Activated effector memory CD4-positive, alpha-beta T cell treated with Interleukin-2 at 50 U/mL for 16 hours (primary cell): ENCODE results near the gene APAF1.
"Not testable (repeated sequence)": the region's sequence is repeated elsewhere in the genome, so short reads cannot be mapped to it uniquely, and the experiment has no call there.

Source experiments
- DNase-seq: peaks from one replicate; pipeline ENCODE4 v3.0.0-alpha.2; 2020

Gene APAF1

DNA sequence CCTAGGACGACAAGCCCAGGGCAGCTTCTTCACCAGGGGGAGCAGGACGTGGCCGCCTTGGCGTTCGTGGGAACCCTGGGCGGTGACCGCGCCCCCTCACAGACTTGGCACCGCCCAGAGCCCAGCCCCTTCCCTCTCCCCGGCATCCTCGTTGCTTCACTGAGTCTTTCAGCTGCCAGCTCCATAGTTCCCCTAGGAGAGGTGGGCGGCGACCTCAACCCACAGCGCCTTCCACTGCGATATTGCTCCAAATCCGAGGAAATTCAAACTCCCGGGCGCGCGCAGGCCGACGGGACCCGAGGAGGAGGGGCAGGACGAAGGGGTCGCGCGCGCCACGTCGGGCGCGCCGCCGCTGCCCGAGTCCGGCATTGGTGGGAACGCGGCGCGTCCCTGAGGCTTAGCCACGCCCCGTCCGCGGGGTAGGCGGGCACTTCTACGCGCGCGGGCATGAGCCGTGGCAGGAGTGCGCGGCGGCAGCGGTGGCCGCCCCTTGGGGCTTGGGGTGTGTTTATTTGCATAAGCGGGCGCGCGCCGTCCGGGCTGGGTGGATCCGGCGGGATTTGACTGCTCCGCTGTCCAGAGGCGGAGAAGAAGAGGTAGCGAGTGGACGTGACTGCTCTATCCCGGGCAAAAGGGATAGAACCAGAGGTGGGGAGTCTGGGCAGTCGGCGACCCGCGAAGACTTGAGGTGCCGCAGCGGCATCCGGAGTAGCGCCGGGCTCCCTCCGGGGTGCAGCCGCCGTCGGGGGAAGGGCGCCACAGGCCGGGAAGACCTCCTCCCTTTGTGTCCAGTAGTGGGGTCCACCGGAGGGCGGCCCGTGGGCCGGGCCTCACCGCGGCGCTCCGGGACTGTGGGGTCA is at the start of gene APAF1, which contains the start of gene IKBIP:
Gene APAF1, plus strand, starts transcription at position 579 of the 860 bp plus-strand sequence. CDS start 3,070 bp downstream, outside the sequence.
Gene IKBIP, minus strand, starts transcription at position 77 of the 860 bp plus-strand sequence. CDS start 87 bp downstream, outside the sequence.
- DNase-seq, result peak; percentile 97

DNA sequence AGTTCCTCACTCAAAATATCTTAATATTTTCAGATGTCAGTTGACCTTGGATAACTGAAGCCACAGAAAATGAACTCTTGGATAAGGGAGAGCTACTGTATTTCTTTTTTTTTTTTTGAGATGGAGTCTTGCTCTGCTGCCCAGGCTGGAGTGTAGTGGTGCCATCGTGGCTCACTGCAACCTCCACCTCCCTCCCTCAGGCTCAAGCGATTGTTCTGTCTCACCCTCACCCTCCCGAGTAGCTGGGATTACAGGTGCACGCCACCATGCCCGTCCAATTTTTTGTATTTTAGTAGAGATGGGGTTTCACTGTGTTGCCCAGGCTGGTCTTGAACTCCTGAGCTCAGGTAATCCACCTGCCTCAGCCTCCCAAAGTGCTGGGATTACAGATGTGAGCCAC is 47.8 kb upstream of the APAF1 start:
- not testable (repeated sequence) for DNase-seq

DNA sequence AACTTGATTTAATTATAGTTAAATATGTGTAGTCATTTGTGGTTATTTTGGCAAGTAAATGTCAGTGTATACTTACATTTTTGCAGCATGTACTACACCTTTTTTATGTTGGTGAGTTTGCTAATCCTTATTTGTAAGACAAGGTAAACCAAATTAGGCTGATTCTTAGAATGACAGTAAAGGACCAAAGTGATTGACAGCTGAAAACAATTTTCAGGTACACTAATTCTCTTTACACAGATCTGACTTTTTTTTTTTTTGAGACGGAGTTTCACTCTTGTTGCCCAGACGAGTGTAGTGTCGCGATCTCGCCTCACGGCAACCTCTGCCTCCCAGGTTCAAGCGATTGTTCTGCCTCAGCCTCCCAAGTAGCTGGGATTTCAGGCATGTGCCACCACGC is 43.2 kb upstream of the APAF1 start:
- DNase-seq, result no peak

DNA sequence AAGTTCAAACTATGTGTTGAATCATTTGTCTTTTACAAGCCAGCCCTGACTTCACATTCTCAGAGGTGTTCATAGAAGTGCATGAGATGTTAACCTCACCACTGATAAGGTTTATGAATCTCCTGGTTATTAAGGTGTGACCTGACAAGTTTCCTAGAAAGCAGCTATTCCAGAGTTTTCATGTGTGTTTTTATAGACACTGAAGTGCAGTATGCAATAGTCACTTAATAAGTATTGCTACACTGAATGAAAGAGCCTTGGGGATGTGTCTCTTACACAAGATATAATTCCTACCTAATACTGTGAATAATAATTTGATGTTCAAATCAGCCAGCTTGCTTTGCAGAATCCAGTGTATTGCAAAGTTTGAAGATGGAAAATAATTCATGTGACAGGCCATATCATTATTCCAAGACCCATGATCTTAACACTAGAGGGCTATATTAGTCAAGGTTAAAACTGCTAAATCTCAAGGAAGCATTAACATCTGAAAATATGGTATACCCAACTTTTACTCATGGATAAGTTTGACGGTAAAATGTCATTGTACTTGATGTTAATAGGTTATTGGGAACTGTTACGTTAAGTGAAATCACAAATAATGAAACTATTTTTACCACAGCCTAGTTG is 38.6 kb upstream of the APAF1 start:
- DNase-seq, result no peak

GRCh38 chr12:98610596-98610995 is 34.5 kb upstream of the APAF1 start:
- DNase-seq, result no peak

DNA sequence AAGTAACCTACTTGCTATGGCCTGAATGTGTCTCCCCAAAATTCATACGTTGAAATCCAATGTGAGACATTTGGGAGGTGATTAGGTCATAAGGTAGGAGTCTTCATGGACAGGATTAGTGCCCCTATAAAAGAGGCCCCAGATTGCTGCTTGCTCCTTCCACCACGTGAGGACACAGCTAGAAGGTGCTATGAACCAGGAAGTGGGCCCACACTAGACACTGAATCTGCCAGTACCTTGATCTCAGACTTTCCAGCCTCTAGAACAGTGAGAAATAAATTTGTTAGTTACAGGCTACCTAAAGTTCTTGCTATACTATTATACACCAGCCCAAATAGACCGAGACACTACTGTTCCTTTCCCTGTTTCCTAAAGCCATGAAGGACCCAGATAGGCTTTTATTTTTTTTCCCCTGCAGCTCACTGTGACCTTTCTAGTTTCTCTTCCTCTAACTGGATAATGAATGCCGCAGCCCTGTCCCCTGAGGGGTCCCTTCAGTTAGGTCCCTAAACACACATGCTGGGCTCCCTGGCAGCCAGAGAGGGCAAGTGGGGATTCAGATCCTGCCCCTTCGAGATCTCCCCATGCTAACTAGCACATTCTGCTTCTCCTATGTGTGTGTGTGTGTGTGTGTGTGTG is 32.3 kb upstream of the APAF1 start:
- DNase-seq, result no peak

DNA sequence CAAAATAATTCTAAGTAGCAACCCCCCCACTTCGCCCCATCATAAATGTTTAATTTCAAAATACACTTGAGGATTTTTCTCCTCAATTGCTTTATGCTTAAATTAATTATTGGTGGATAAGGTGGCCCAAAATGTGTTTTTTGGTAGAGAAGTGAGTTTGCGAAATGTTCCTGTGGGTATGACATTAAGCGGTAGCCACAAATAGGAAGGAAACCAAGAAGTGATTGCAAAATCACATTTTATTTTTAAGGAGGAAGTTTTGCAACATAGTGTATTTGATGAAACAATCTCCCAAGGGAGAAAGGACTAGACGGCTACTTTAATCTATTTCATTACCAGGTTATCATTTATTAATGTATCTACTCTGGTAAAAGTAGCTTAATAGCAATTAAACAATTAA is 26.1 kb upstream of the APAF1 start:
- DNase-seq, result no peak

- no peak for DNase-seq
These were observed 9.3 kb upstream of the APAF1 start for GRCh38 chr12:98635657-98636323.

DNA sequence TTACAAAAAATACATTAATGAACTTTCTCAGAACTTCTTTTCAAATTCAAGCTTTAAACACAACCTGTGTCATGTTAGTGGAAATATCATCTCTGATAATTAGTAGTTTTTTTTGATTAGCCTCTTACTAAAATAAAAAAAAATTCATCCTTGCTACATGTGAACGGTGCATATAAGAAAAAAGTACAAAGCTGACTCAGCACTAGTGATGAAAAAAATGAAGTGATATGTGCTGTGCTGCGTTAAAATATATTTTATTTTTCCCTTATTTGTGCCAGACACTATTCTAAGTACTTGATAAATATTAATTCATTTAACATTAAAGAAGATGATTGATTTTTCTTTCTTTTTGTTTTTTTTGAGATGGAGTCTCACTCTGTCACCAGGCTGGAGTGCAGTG is 8.0 kb upstream of the APAF1 start:
- DNase-seq, result no peak

DNA sequence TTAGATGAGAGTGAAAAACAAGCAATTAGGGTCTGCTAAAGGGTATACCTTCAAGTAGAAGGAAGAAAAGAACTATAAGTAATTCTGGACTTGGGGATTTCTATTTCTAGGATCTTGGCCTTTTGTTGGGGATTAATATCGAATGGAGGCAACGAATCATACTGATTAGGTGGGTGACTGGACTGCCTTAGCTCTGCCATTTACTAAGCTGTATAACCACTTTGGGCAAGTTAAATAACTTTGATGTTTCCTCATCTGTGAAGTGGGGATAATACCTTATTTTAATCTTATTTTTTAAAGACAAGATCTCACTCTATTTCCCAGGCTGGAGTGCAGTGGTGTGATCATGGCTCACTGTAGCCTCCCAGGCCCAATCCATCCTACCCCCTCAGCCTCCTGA is 7.1 kb upstream of the APAF1 start:
- no peak for DNase-seq

- DNase-seq, result no peak
These were observed 5.6 kb upstream of the APAF1 start for GRCh38 chr12:98639491-98639890.

GRCh38 chr12:98642801-98643200 is 2.3 kb upstream of the APAF1 start:
- DNase-seq, result not testable (repeated sequence)

DNA sequence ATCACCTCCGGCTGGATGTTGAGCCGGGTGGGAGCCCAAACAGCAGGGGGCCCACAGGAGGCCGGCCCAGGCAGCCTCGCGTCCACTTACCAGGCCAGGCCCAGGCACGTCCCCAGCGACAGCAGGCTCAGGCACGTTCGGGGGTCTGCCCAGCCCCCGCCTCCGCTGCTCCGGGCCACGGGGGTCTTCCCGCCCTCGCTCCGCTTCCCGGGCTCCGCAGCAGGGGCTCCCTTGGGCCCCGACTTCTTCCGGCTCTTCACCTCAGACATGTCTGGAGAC is 718 bp upstream of the APAF1 start:
- DNase-seq, result no peak

- no peak for DNase-seq
These were observed 530 bp downstream of the APAF1 start for GRCh38 chr12:98645572-98646067.

DNA sequence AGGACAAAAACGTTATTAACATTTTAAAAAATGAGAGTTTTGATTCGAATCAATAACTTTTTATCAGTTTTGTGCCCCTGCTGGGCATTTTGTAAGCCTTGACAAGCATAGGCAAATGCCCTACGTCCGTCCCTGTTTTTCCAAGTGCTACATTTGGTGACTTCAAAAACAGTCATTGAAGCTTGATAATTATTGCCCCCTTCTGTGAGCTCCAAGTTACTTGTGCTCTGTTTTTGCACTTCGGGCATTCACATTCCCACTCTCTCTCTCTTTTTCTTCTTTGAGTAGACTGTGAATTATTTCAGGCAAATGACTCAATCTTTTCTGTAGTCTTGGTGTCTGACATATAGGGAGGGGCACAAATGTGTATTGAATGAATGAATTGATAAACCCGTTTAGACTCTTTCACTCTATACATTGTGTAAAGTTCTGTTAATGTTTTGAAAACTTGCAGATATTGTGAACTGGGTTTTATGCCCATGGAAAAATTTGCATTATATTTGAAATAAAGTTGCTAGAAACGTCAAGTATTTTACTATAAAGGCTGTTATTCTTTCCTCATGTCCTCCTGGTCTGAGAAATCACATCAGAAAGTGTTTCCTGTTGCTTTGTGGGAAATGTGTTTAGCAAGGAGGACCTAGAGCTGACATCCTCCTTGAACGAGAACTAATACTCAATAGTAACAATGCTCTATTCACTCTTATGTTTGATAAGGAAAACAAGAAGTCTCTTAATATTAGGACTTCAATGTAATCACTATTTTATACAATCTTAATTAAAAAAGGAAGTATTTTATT is 1.4 kb downstream of the APAF1 start:
- DNase-seq, result no peak

DNA sequence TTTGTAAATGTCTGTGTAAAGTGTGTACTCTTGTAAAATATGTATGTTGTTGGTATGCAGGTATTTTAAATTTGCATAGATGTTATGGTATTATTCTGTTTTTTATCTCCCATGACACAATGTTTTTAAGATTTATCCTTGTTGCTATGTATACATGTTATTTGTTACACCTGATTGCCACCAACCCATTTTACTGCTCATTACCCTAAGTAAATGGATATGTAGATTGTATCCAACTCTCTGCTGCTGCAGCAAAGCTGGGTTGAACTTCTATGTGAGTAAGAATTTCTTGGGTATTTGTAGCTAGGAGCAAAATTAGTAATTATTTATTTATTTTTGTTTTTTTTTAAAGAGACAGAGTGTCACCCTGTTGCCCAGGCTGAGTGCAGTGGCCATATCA is 6.2 kb downstream of the APAF1 start:
- no peak for DNase-seq

- no peak for DNase-seq
These were observed 8.9 kb downstream of the APAF1 start for GRCh38 chr12:98653866-98654493.

DNA sequence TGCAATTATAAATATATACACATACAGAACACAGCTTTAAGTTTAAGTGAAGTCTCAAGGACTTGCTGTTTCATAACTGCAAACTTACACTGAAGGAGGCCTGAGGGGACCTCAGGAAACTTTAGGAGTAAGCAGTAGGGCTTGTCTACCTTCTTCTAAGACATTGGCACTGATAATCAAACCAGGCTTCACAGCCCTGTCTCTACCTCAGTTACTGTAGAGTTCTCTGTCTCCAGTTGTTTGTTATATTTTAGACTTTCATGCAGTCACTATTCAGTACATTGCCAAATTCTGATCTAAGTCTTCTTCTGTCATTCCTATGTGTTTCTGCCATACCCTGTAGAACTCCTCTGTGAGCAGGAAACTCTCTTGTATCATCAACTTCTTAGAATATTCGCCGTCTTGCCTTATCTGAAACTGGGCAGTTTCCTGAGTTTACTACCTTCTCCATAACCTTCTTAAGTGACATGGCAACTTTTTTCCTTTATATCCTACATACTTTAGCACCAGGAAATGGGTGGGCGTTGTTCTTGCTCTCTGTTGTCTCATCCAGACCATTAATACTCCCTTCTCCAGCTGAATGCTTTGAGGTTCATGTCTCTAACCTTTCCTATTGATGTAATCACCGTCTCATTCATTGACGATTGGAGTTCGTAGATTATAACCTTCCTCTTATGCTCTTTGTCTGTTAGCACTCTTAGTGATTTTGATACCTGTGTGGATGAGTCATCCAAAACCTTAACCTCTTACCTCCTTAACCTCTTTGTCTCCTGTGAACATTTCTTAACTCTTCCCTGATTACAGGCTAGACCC is 11.4 kb downstream of the APAF1 start:
- DNase-seq, result no peak

GRCh38 chr12:98660521-98660920 is 15.4 kb downstream of the APAF1 start:
- no peak for DNase-seq

DNA sequence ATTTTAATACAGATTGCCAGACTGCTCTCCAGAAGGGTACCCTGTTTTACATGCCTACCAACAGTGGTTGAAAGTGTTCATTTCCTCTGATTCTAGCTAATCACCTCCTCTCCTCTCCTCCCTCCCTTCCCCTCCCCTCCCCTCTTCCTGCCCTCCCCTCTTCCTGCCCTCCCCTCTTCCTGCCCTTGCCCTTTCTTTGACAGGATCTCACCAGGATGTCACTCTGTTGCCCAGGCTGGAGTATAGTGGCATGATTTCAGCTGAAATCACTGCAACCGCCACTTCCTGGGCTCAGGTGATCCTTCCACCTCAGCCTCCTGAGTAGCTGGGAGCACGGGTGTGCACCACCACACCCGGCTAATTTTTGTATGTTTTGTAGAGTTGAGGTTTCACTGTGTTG is 24.7 kb downstream of the APAF1 start:
- no peak for DNase-seq

DNA sequence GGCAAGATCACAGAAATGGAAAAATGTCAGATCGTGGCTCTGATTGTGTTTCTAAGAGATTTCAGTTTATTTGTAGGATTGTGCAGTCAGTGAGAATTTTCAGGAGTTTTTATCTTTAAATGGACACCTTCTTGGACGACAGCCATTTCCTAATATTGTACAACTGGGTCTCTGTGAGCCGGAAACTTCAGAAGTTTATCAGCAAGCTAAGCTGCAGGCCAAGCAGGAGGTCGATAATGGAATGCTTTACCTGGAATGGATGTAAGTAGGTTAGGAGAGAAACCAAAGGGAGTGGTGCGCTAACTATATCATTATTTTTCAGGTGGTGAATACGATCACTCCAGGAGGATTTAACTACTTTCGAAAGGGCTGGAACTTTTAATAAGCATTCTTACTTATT is 26.4 kb downstream of the APAF1 start:
- DNase-seq, result no peak
